ENCODE results near the gene SMYD4.
"Not testable (repeated sequence)": the region's sequence is repeated elsewhere in the genome, so short reads cannot be mapped to it uniquely, and the experiment has no call there.

SMYD4 gene

DNA sequence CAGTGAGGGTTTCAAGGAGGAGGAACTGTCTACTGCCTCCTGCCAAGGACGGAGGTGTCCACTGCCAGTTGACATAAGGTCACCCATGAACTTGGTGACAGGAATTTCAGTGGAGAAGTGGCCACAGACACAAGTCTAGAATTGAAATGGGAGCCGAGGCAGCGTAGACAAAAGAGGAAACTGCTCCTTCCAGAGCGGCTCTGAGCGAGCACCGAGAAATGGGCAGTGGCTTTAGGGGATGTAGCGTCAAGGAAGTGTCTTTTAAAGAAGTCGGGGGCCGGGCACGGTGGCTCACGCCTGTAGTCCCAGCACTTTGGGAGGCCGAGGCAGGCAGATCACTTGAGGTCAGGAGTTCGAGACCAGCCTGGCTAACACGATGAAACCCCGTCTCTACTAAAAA is 70.9 kb downstream of the SMYD4 start:
- in situ Hi-C loops (cut with MboI; ENCODE audit: low sequenced_read_pairs), result no loop called here

DNA sequence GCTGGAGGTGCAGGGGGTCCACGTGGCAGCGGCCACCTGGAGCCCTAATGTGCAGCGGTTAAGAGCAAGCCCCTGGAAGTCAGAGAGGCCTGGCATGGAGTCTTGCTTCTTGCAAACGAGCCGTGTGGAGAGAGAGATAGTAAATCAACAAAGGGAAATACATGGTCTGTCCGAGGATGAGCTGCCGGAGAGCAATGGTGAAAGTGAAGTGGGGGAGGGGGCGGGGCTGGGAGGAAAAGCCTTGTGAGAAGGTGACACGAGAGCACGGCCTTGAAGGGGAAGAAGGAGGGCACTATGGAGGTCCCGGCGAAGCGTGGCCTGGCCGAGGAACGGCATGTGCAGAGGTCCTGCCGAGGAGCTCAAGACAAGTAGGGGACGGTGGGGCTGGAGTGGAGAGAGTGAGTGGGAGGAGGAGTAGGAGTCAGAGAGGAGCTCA is 73.9 kb downstream of the SMYD4 start:
- in situ Hi-C loops (cut with MboI; ENCODE audit: low sequenced_read_pairs), result no loop called here

DNA sequence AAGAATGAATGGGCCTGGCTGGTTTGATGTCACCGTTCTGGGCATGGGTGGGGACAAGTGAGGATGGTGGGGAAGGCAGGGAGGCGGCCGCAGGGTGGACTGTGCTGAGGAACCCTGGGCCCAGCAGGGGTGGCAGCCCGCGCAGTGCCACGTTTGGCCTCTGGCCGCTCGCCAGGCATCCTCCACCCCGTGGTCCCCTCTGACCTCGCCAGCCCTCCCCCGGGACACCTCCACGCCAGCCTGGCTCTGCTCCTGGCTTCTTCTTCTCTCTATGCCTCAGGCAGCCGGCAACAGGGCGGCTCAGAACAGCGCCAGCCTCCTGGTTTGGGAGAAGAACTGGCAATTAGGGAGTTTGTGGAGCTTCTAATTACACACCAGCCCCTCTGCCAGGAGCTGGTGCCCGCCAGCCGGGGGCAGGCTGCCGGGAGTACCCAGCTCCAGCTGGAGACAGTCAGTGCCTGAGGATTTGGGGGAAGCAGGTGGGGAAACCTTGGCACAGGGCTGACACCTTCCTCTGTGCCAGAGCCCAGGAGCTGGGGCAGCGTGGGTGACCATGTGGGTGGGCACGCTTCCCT is 74.4 kb downstream of the SMYD4 start:
- in situ Hi-C loops (cut with MboI; ENCODE audit: low sequenced_read_pairs), result no loop called here

DNA sequence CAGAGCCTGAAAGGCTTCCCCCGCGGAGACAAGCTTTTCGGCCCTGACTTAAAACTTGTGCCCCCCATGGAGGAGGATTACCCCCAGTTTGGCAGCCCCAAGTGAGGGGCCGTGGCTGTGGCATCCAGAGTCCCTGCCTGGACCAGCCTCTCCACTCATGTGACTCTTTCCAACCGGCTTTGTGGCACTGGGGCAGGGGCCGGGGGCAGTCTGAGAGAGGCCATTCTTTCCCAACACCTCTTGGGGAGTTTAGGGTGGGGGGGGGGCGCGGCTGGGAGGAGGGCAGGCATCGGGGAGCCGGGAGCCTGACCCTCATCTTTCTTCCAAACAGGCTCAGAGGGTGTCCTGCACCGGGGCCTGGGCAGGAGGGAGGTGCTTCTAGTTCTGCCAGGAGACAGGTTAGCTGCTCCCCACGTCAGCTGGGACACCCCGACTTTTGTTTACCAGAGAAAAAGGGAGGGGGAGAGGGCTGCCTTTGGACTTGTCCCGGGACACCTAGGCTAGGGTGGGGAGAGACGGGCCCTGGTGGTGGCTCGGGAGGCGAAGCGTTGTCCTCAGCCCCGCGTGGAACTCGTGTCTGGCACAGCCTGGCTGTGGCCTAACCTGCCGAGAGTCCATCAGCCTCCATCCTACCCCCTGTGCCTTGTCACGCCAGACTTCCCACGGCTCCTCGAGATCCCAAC is 75.1 kb downstream of the SMYD4 start:
- in situ Hi-C loops (cut with MboI; ENCODE audit: low sequenced_read_pairs), result no loop called here

DNA sequence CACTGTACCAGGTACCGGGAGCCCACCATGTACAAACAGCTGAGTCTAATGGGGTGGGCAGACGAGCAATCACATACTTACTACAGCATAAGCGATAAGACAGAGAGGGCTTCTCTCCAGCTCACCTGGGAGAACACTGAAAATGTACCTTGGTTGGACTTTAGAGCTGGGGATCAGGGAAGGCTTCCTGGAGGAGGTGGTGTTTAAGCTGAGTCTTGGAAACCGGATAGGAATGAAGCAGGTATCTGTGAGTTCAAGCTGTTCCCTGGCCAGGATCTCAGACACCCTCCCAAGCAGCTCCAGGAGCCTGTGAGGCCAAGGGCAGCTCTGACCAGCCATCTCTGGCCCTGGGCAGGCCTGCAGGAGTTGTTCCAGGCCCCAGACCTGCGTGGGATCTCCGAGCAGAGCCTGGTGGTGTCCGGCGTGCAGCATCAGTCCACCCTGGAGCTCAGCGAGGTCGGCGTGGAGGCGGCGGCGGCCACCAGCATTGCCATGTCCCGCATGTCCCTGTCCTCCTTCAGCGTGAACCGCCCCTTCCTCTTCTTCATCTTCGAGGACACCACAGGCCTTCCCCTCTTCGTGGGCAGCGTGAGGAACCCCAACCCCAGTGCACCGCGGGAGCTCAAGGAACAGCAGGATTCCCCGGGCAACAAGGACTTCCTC is 75.8 kb downstream of the SMYD4 start:
- in situ Hi-C loops (cut with MboI; ENCODE audit: low sequenced_read_pairs), result no loop called here

DNA sequence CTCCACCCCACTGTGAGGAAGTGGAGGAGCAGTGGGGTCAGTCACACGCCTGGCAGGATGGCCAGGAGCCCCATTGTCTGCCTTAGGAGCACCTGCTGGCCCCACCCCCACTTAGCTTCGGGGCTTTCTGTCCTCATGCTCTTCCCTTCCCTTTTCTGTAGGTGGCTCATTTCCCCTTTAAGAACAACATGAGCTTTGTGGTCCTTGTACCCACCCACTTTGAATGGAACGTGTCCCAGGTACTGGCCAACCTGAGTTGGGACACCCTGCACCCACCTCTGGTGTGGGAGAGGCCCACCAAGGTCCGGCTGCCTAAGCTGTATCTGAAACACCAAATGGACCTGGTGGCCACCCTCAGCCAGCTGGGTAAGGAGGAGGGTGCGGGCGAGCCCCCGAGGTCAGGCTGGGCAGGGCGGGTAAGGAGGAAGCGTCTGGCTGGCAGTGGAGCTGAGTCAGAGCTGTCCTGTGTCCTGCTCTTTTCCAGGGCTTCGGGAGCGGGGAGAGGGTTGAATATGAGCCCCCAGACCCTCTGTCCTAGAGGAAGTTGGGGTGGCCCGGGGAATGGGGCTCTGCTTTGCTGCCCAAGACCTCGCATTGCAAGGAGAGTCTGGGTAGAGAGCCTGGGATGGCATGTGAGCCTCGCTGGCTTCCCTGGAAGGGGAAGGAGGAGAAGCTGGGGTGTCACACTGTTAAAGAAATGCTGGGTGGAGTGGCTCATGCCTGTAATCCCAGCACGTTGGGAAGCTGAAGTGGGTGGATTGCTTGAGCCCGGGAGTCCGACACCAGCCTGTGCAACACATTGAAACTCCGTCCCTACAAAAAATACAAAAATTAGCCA is 77.1 kb downstream of the SMYD4 start:
- in situ Hi-C loops (cut with MboI; ENCODE audit: low sequenced_read_pairs), result no loop called here

DNA sequence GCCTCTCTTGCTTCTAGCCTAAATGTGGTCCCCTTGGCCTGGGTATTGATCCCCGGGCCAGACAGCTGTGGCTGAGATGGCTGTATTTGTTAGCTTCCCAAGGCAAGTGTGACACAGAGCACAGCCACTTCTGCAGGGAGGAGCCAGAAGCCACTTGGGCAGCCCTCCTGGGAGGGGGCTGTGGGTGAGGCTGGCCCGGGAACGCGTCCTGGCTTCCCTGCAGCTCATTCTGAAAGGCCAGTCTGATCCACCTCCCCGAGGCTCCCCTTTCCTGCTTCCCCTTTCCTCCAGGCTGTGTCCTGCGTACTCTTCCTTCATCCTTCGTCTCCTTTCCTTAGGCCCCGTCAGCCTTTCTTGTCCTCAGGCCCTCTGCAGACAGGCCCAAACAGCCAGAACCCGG is 79.1 kb downstream of the SMYD4 start:
- in situ Hi-C loops (cut with MboI; ENCODE audit: low sequenced_read_pairs), result no loop called here

DNA sequence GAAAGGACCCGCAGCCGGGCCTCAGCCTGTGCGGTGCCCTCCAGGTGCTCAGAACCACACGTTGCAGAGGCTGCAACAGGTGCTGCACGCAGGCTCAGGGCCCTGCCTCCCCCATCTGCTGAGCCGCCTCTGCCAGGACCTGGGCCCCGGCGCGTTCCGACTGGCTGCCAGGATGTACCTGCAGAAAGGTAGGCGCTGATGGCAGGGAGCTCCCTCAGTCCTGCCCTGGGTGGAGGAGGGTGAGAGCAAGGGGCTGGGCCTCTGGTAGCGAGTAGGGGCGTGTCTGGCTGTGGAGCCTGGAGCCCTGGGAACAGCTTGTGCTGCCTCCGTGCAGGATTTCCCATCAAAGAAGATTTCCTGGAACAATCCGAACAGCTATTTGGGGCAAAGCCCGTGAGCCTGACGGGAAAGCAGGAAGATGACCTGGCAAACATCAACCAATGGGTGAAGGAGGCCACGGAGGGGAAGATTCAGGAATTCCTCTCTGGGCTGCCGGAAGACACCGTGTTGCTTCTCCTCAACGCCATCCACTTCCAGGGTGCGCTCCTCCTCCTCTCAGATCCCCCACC is 82.6 kb downstream of the SMYD4 start:
- in situ Hi-C loops (cut with MboI; ENCODE audit: low sequenced_read_pairs), result no loop called here

- in situ Hi-C loops (cut with MboI; ENCODE audit: low sequenced_read_pairs), result no loop called here
Measured at GRCh38 chr17:1745513-1746020, 84.1 kb downstream of the SMYD4 start.

GRCh38 chr17:1744551-1745512 is 84.9 kb downstream of the SMYD4 start:
- in situ Hi-C loops (cut with MboI; ENCODE audit: low sequenced_read_pairs), result no loop called here

DNA sequence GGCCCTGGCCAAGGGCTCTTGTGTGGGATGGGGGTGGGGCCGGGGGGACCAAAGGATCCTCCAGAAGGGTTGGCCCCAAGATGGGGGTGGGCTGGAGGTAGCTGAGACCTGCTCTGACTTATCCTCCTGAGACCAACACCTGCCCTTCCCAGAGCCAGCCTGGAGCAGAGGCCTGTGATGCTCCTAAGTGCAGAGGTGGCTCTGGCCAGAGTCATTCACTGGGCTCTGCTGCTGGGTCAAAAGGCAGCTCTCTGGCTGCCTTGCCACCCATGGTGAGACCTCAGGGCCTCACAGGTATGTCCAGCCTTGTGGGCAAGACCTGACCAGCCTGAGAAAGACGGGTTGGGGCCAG is 86.6 kb downstream of the SMYD4 start:
- in situ Hi-C loops (cut with MboI; ENCODE audit: low sequenced_read_pairs), result no loop called here

GRCh38 chr17:1742371-1743087 is 87.2 kb downstream of the SMYD4 start, which contains the start of gene SERPINF2:
Gene SERPINF2 (plus strand): TSS chr17:1742871. CDS start chr17:1744996, 2,125 bp downstream.
- in situ Hi-C loops (cut with MboI; ENCODE audit: low sequenced_read_pairs), result no loop called here

GRCh38 chr17:1741899-1742298 is 87.8 kb downstream of the SMYD4 start:
- in situ Hi-C loops (cut with MboI; ENCODE audit: low sequenced_read_pairs), result not testable (repeated sequence)

- in situ Hi-C loops (cut with MboI; ENCODE audit: low sequenced_read_pairs), result no loop called here
Measured at GRCh38 chr17:1737531-1738291, 92.0 kb downstream of the SMYD4 start.

DNA sequence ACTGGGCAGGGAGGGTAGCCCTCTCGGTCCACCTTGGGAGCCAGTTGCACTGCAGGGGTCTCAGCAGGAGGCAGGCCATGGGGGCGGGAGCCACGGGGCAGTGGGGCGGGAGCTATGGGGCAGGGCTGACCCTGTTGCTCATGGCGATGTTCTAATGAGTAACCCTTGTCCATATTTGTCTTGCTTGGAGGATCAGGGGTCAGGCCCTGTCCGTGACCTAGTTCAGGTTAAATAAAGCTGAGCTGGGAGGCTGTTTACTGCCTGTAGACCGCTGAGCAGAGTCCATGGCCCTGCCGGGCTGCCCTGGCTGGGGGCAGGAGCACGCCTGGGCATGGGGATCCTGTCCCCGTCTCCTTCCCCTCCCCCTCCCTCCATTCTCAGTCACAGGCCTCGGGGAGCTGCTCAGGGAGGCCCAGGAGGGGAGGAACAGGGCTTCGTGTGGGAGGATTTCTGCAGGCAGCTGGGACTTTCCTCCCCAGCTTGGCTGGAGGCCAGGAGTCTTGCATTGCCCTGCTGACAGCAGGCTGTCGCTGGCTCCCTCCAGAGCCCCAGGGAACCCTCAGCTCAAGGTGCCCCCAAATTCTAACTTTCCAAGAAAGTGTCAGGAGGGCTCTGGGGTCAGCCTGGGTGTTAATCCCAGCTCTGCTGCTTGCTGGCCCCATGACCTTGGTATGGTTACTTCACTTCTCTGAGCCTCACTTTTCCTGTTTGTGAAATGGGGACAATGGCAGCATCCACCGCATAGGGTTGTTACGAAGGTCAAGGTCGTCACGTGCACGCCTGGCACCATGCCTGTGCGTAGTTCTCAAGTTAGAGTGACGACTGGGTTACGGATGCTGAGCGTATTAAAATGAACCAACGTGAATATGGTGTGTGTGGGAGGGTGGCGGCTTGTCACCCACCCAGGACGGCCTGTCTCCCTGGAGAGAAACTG is 93.1 kb downstream of the SMYD4 start:
- in situ Hi-C loops (cut with MboI; ENCODE audit: low sequenced_read_pairs), result no loop called here

DNA sequence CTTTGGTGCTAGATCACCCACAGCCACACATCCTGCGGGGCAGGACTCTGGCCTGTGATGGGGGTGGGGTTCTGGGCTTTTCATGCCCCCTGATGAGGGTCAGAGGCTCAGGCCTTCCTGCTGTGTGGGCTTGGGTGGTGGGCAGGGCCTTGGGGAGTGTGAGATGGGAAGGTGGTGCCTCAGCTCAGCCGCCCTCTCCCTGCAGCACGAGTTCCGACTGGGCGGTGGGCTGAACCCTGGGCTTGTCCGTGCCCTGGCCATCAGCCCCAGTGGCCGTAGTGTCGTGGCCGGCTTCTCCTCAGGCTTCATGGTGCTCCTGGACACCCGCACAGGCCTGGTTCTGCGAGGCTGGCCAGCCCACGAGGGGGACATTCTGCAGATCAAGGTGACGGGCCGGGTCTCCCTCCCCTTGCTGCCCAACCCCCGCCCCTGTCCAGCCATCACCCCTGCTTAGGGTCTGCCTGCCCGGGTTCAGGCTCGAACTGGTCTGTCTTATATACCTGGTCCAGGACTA is 93.8 kb downstream of the SMYD4 start:
- in situ Hi-C loops (cut with MboI; ENCODE audit: low sequenced_read_pairs), result no loop called here

- in situ Hi-C loops (cut with MboI; ENCODE audit: low sequenced_read_pairs), result no loop called here
Measured at GRCh38 chr17:1735418-1735817, 94.3 kb downstream of the SMYD4 start.
